WTC11 (cell line): ENCODE measurements around the gene SPATA31D3.

ENCODE experiments used
- CBFB ChIP-seq: sonication (generic); formaldehyde crosslinking; IDR thresholded peaks from 2 replicates; pipeline ENCODE4 v1.8.1; 2022; ENCODE audit warnings: mild to moderate bottlenecking, low read depth, missing genetic modification reagents
- CREM ChIP-seq: sonication (generic); formaldehyde crosslinking; IDR thresholded peaks from 2 replicates; pipeline ENCODE4 v1.8.1; 2022; ENCODE audit warnings: mild to moderate bottlenecking, missing genetic modification reagents, moderate library complexity
- NR1H2 ChIP-seq: sonication (generic); formaldehyde crosslinking; IDR thresholded peaks from 2 replicates; pipeline ENCODE4 v1.9.0; 2021; ENCODE audit warnings: mild to moderate bottlenecking, moderate library complexity, missing genetic modification reagents
- ZNF232 ChIP-seq: sonication (generic); formaldehyde crosslinking; IDR thresholded peaks from 2 replicates; pipeline ENCODE4 v1.8.0; 2022; ENCODE audit warnings: mild to moderate bottlenecking, missing genetic modification reagents
- TF ChIP-seq, protein P1 (sequence below): fragments of 200-600 bp; IDR thresholded peaks from 2 replicates; pipeline ENCODE4 v1.8.0; 2022; ENCODE audit warnings: antibody characterized with exemption
- TF ChIP-seq, protein P2 (sequence below): sonication (generic); formaldehyde crosslinking; IDR thresholded peaks from 2 replicates; pipeline ENCODE4 v1.8.1; 2023; ENCODE audit warnings: mild to moderate bottlenecking, missing genetic modification reagents, moderate library complexity
- TF ChIP-seq, protein P3 (sequence below): sonication (generic); formaldehyde crosslinking; IDR thresholded peaks from 2 replicates; pipeline ENCODE4 v1.8.1; 2022; ENCODE audit warnings: missing genetic modification reagents, borderline replicate concordance
- TF ChIP-seq, protein P4 (sequence below): sonication (generic); formaldehyde crosslinking; IDR thresholded peaks from 2 replicates; pipeline ENCODE4 v1.8.0; 2022; ENCODE audit warnings: mild to moderate bottlenecking, missing genetic modification reagents
- TF ChIP-seq, protein P5 (sequence below): fragments of 250-450 bp; sonication (Bioruptor Pico); IDR thresholded peaks from 2 replicates; pipeline ENCODE4 v2.1.2; 2022; ENCODE audit warnings: mild to moderate bottlenecking, moderate library complexity

DNA sequence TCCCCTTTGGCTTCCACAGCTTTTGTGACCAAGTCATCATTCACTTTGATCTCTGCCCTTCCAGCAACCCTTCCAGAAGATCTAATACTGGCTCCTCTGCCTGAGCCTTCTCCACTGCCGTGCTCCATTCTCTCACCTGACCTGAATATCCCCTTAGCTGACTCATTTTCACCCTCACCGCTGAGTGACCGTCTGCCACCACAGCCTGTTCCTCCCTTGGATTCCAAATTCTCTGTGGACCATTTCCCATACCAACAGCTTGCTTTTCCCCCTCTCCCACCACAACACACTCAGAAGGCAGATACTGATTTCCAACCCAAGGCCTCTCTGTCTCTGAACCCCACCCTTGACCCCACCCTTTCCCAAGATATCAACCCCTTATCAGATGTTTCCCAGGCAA is 24.7 kb downstream of the SPATA31D3 start:
- no peak for TF ChIP-seq CREM (CRISPR knock-in tag)
- TF ChIP-seq, protein P1, sequence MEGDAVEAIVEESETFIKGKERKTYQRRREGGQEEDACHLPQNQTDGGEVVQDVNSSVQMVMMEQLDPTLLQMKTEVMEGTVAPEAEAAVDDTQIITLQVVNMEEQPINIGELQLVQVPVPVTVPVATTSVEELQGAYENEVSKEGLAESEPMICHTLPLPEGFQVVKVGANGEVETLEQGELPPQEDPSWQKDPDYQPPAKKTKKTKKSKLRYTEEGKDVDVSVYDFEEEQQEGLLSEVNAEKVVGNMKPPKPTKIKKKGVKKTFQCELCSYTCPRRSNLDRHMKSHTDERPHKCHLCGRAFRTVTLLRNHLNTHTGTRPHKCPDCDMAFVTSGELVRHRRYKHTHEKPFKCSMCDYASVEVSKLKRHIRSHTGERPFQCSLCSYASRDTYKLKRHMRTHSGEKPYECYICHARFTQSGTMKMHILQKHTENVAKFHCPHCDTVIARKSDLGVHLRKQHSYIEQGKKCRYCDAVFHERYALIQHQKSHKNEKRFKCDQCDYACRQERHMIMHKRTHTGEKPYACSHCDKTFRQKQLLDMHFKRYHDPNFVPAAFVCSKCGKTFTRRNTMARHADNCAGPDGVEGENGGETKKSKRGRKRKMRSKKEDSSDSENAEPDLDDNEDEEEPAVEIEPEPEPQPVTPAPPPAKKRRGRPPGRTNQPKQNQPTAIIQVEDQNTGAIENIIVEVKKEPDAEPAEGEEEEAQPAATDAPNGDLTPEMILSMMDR: no peak
- TF ChIP-seq, protein P2, sequence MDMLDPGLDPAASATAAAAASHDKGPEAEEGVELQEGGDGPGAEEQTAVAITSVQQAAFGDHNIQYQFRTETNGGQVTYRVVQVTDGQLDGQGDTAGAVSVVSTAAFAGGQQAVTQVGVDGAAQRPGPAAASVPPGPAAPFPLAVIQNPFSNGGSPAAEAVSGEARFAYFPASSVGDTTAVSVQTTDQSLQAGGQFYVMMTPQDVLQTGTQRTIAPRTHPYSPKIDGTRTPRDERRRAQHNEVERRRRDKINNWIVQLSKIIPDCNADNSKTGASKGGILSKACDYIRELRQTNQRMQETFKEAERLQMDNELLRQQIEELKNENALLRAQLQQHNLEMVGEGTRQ (CRISPR knock-in tag): no peak
- TF ChIP-seq NR1H2 (CRISPR knock-in tag): no peak
- no peak for TF ChIP-seq ZNF232 (CRISPR knock-in tag)
- TF ChIP-seq, protein P3, sequence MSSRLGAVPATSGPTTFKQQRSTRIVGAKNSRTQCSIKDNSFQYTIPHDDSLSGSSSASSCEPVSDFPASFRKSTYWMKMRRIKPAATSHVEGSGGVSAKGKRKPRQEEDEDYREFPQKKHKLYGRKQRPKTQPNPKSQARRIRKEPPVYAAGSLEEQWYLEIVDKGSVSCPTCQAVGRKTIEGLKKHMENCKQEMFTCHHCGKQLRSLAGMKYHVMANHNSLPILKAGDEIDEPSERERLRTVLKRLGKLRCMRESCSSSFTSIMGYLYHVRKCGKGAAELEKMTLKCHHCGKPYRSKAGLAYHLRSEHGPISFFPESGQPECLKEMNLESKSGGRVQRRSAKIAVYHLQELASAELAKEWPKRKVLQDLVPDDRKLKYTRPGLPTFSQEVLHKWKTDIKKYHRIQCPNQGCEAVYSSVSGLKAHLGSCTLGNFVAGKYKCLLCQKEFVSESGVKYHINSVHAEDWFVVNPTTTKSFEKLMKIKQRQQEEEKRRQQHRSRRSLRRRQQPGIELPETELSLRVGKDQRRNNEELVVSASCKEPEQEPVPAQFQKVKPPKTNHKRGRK (CRISPR knock-in tag): no peak
- TF ChIP-seq, protein P4, sequence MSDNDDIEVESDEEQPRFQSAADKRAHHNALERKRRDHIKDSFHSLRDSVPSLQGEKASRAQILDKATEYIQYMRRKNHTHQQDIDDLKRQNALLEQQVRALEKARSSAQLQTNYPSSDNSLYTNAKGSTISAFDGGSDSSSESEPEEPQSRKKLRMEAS (CRISPR knock-in tag): no peak
- TF ChIP-seq, protein P5, sequence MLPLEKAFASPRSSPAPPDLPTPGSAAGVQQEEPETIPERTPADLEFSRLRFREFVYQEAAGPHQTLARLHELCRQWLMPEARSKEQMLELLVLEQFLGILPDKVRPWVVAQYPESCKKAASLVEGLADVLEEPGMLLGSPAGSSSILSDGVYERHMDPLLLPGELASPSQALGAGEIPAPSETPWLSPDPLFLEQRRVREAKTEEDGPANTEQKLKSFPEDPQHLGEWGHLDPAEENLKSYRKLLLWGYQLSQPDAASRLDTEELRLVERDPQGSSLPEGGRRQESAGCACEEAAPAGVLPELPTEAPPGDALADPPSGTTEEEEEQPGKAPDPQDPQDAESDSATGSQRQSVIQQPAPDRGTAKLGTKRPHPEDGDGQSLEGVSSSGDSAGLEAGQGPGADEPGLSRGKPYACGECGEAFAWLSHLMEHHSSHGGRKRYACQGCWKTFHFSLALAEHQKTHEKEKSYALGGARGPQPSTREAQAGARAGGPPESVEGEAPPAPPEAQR (CRISPR knock-in tag): no peak
- no peak for TF ChIP-seq CBFB
